Caki2 (cell line): ENCODE data around the gene APOL5. TPM values are rescaled to one million over a fixed set of nuclear protein-coding genes. Genes with fewer than 3 reads are reported as not detected.
"Not testable (repeated sequence)": the region's sequence is repeated elsewhere in the genome, so short reads cannot be mapped to it uniquely, and the experiment has no call there.

ENCODE experiments used
- DNase-seq: peaks from one replicate; pipeline ENCODE4 v3.0.0-alpha.2; 2015; ENCODE audit warnings: low read depth
- in situ Hi-C: cut with HindIII; loops from 2 replicates; pipeline ENCODE4 v1.10.0; 2016; ENCODE audit warnings: low sequenced_read_pairs, low pct_unique_long_range_greater_than_20kb, mixed read lengths
- total RNA-seq: library from RNA; depleted of rRNA; stranded (reverse); fragments of >200 nt; shearing (Covaris generic); gene quantifications from 2 replicates; pipeline ENCODE4 v1.2.3, GENCODE V29; 2014; ENCODE audit warnings: low replicate concordance; rRNA removed

The APOL5 gene
- total RNA-seq: not detected in 2 replicates

DNA sequence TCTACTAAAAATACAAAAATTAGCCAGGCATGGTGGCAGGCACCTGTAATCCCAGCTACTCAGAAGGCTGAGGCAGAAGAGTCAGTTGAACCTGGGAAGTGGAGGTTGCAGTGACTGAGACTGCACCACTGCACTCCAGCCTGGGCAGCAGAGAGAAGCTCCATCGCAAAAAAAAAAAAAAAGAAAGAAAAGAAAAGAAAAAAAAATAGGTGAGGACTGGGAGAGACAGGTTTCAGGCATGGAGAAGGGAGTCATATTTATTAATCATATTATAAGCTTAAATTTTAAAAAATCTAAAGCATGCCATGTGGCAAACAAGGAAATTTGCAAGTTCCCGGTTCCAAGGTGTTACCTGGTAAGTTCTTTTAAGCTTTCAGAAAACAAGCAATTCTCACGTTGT lies at the start of gene APOL5:
TSS of gene APOL5 (plus strand) at position 301 of the 400 bp plus-strand sequence. CDS start at position 301, 0 bp downstream.
- DNase-seq: no peak

DNA sequence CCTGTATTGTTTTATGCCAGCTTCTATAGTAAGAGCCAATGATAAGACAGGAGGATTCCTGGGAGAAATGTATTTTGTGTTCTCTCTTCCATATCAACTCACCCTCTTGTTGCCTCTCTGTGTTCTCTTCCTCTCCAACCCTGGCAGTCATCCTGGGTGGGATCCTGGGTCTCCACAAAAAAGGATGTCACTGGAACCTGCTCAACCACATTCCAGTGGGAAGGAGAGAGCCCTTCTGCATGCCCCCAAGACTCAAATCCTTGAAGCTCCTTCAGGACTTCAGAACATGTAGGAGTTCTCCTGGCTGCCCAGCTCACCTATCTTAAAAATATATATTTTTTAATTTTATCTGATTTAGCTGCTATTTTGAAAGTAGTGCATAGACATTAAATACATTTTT lies 43.3 kb upstream of the APOL5 start:
- in situ Hi-C loops: no loop called here
- DNase-seq: no peak

More for the DNA sequence above, at the start of gene APOL5:
- in situ Hi-C loops: no loop called here

DNA sequence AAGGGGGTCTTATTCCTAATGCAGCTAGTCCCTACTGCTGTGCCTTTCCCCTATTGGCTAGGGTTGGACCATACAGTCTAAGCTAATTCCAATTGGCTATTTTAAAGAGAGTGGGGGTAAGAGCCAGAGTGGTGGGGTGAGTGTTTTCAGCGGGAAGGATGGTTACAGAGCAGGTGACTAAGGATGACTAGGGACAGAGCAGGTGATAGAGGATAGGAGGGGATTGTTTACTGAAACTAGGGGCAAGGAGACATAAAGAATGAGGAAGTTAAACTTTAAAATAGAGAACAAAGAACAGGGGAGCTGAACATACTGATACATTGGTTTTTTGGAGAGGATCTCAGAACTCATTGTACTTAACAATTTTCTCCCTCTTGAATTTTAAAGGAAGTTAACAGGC lies 41.6 kb upstream of the APOL5 start:
- in situ Hi-C loops: not testable (repeated sequence)
- peak; percentile 27 for DNase-seq

DNA sequence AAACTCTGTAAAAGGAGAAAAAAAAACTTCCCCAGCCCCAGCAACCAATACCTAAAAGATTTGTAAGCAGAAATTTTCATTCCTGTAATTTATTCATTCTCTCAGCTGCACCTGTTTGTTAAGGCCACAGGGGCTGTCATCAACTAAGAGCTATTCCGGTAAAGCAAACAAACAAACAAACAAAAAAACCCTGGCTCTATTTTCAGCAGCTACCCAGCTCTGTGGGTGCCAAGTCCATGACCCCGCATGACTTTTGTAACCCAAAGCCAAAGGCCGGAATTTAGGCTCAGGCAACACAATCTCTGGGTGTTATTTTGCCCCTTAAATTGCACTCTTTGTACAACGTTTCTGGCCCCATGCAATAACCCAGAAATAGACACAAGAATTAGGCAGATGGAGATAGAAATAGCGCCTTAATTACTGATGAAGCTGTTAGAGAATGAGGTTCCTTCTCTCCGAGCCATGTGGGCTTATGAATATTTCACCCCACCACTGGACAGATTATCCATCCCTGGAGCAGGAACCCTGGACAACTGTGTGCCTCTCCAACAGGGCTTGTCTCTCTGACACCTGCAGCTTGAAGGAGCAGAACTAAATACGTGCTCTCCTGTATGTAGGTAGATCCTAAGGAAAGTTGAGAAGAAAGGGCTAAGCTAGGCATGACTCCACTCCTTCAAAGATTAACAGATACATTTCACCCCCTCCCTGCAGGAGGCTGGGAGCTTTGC lies 40.0 kb upstream of the APOL5 start:
- in situ Hi-C loops: no loop called here
- no peak for DNase-seq

GRCh38 chr22:35678836-35679235 lies 38.8 kb upstream of the APOL5 start:
- in situ Hi-C loops: no loop called here
- DNase-seq: no peak

DNA sequence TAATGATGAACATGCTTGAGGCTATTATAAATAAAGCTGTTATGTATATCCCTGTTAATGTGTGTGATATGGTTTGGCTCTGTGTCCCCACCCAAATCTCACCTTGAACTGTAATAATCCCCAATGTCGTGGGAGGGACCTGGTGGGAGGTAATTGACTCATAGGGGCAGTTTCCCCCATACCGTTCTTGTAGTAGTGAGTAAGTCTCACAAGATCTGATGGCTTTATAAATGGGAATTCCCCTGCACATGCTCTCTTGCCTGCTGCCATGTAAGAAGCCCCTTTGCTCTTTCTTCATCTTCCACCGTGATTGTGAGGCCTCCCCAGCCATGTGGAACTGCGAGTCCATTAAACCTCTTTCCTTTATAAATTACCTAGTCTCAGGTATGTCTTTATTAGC lies 38.2 kb upstream of the APOL5 start:
- in situ Hi-C loops: not testable (repeated sequence)
- peak; percentile 51 for DNase-seq

DNA sequence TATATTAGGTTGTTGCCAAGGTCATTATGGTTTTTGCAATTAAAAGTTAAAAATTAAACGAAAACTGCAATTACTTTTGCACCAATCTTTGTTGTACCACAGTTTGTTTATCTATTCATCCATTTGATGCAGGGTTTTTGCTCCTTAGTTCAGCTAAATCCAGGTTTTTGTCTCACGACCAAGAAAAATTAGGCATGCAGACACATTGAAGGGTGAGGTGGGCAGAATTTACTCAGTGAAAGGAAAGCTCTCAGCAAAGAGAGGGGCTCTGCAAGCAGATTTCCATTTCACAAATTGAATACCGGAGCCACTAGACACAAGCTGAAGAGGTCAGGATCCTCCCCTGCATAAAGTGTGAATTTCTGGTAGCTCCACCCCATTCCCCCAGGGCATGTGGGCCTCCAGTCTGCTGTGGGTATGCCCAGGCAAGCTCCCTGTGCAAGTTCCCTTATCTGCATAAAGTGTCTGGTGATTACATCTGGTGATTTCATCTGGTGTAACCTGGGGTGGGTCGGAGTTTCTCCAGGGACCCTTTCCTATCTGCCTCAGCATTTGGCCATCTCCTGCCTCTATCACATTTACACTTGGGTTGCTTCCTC lies 36.1 kb upstream of the APOL5 start:
- no peak for DNase-seq
- in situ Hi-C loops: no loop called here

GRCh38 chr22:35683560-35683959 lies 34.1 kb upstream of the APOL5 start:
- in situ Hi-C loops: no loop called here
- DNase-seq: no peak

GRCh38 chr22:35684270-35684700 lies 33.4 kb upstream of the APOL5 start:
- DNase-seq: no peak

GRCh38 chr22:35684732-35685131 lies 32.9 kb upstream of the APOL5 start:
- in situ Hi-C loops: no loop called here
- no peak for DNase-seq

More at GRCh38 chr22:35684270-35684700, 33.4 kb upstream of the APOL5 start:
- in situ Hi-C loops: no loop called here

GRCh38 chr22:35685731-35686130 lies 31.9 kb upstream of the APOL5 start:
- in situ Hi-C loops: no loop called here
- no peak for DNase-seq

DNA sequence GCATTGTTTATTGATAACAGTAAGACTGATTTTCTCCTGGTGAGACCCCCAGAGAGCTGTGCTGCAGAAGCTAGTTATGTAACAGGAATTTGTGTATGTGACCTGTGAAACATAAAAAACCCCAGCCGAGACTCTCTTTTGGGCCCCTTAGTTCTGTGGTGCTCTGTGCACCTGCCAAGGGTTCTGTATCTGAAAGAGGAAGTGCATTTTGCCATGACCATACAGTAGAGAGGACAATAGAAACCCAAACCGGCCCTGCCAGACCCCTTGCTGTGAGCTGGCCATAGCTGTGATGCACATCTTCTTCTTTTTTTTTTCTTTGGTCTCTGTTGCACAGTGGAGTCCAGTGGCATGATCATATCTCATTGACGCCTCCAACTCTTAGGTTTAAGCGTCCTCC lies 31.4 kb upstream of the APOL5 start:
- DNase-seq: no peak
- in situ Hi-C loops: no loop called here

- in situ Hi-C loops: no loop called here
- no peak for DNase-seq
Measured at GRCh38 chr22:35687461-35687860, 30.2 kb upstream of the APOL5 start.

DNA sequence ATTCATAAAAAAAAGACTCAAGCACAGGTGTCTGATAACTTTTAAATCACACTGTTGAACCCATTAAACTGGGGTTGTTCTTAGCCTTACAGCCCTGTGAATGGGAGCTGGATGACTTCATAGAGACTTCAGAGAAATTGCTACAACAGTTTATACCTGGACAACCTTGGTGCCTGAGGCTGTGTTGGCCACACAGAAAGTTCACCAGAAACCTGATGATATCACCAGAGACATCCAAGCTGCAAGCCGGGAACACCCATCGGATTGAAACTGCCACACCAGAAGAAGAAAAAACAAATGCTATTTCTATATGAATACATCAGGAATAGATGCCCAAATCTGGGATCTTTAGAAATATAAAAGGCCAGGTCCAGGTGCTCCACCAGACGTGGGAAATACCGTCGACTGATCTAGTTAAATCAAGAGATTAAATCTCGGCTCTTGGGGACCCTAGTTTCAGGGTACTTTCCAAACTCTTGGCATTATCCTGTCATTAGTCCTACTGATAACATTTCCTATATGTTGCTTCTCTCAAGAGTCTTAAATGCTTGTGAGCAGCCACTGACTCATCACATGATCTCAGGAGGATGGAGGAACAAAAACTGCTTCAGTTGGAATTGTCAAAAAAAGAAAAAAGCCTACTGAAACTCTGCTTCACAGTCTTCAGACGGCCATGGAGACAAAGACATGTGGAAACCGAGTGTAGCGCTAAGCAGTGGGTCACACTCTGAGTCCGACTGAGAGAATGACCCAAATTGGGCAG lies 28.6 kb upstream of the APOL5 start:
- in situ Hi-C loops: no loop called here

GRCh38 chr22:35690001-35690400 lies 27.7 kb upstream of the APOL5 start:
- in situ Hi-C loops: no loop called here
- no peak for DNase-seq

More for the DNA sequence above, 28.6 kb upstream of the APOL5 start:
- DNase-seq: no peak

DNA sequence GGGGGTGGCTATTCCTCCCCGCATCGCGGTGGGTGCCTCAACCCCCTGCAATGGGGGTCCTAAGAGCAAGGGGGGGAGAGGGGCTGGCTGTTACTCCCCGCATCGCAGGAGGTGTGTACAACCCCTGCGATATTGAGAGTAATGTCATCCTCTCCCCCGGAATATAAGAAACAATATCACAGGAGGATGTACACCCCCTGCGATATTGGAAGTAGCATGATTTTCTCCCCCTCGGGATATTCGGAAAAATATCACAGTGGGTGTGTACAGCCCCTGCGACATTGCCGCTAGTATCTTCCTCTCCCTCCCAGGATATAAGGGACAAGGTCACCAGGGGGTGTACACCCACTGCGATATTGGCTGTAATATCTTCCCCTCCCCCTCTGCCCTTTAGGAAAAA lies 22.5 kb upstream of the APOL5 start:
- in situ Hi-C loops: no loop called here
- DNase-seq: no peak

GRCh38 chr22:35697142-35697541 lies 20.5 kb upstream of the APOL5 start:
- DNase-seq: no peak
- in situ Hi-C loops: no loop called here

DNA sequence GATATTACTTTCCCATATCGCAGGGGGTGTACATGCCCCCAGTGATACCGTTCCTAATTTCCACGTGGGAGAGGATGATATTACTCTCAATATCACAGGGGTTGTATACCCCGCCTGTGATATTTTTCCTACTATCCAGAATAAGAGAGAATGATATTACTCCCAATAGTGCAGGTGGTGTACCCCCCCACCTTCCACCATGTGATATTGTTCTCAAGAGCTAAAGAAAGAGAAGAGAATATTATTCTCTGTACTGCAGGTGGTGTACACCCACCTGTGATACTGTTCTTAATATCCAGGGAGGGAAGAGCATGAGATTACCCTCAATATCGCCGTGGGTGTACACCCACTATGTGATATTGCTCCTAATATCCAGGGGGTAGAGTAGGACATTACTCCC lies 17.8 kb upstream of the APOL5 start:
- in situ Hi-C loops: not testable (repeated sequence)

More for the DNA sequence above, 17.8 kb upstream of the APOL5 start:
- DNase-seq: not testable (repeated sequence)
